Measurements from ENCODE around the gene DCAF11.

DCAF11 gene

DNA sequence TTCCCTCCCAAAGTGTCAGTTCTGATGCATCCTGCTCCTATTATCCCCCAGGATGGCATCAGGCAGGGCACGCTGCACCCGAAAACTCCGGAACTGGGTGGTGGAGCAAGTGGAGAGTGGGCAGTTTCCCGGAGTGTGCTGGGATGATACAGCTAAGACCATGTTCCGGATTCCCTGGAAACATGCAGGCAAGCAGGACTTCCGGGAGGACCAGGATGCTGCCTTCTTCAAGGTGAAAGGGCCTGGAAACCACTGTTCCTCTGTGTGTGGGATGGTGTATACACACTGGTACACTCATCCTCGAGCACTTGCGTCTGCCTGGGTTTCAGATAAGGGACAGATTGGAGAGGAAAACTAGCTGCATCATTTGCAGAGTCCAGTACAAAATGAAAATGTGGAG lies 47.5 kb downstream of the DCAF11 start:
- TF ChIP-seq, protein P1, sequence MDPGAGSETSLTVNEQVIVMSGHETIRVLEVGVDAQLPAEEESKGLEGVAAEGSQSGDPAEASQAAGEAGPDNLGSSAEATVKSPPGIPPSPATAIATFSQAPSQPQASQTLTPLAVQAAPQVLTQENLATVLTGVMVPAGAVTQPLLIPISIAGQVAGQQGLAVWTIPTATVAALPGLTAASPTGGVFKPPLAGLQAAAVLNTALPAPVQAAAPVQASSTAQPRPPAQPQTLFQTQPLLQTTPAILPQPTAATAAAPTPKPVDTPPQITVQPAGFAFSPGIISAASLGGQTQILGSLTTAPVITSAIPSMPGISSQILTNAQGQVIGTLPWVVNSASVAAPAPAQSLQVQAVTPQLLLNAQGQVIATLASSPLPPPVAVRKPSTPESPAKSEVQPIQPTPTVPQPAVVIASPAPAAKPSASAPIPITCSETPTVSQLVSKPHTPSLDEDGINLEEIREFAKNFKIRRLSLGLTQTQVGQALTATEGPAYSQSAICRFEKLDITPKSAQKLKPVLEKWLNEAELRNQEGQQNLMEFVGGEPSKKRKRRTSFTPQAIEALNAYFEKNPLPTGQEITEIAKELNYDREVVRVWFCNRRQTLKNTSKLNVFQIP (CRISPR knock-in tag; IDR thresholded peaks at IDR 0.05; ENCODE audit: borderline replicate concordance, low read depth) = no peak
- TF ChIP-seq GLIS3 (CRISPR knock-in tag; IDR thresholded peaks at IDR 0.05) (no peak), ESRRG (CRISPR knock-in tag; IDR thresholded peaks at IDR 0.05) (no peak), ZFP3 (CRISPR knock-in tag; IDR thresholded peaks at IDR 0.05) (no peak), OSR1 (CRISPR knock-in tag; IDR thresholded peaks at IDR 0.05) (no peak), SNAI2 (CRISPR knock-in tag; IDR thresholded peaks at IDR 0.05) (no peak), ARNTL (CRISPR knock-in tag; IDR thresholded peaks at IDR 0.05; ENCODE audit: borderline replicate concordance, low read depth) (no peak), ZC3H10 (CRISPR knock-in tag; IDR thresholded peaks at IDR 0.05) (no peak), PPARA (CRISPR knock-in tag; IDR thresholded peaks at IDR 0.05; ENCODE audit: borderline replicate concordance) (no peak), ZFP30 (CRISPR knock-in tag; IDR thresholded peaks at IDR 0.05) (no peak), ZNF8 (CRISPR knock-in tag; IDR thresholded peaks at IDR 0.05) (no peak), CSDC2 (CRISPR knock-in tag; IDR thresholded peaks at IDR 0.05) (no peak), ISL1 (CRISPR knock-in tag; IDR thresholded peaks at IDR 0.05) (no peak)
- TF ChIP-seq, protein P2, sequence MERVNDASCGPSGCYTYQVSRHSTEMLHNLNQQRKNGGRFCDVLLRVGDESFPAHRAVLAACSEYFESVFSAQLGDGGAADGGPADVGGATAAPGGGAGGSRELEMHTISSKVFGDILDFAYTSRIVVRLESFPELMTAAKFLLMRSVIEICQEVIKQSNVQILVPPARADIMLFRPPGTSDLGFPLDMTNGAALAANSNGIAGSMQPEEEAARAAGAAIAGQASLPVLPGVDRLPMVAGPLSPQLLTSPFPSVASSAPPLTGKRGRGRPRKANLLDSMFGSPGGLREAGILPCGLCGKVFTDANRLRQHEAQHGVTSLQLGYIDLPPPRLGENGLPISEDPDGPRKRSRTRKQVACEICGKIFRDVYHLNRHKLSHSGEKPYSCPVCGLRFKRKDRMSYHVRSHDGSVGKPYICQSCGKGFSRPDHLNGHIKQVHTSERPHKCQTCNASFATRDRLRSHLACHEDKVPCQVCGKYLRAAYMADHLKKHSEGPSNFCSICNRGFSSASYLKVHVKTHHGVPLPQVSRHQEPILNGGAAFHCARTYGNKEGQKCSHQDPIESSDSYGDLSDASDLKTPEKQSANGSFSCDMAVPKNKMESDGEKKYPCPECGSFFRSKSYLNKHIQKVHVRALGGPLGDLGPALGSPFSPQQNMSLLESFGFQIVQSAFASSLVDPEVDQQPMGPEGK (CRISPR knock-in tag; IDR thresholded peaks at IDR 0.05; ENCODE audit: borderline replicate concordance) = no peak
- TF ChIP-seq, protein P3, sequence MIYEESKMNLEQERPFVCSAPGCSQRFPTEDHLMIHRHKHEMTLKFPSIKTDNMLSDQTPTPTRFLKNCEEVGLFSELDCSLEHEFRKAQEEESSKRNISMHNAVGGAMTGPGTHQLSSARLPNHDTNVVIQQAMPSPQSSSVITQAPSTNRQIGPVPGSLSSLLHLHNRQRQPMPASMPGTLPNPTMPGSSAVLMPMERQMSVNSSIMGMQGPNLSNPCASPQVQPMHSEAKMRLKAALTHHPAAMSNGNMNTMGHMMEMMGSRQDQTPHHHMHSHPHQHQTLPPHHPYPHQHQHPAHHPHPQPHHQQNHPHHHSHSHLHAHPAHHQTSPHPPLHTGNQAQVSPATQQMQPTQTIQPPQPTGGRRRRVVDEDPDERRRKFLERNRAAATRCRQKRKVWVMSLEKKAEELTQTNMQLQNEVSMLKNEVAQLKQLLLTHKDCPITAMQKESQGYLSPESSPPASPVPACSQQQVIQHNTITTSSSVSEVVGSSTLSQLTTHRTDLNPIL (CRISPR knock-in tag; IDR thresholded peaks at IDR 0.05; ENCODE audit: low read depth) = no peak
- TF ChIP-seq, protein P4, sequence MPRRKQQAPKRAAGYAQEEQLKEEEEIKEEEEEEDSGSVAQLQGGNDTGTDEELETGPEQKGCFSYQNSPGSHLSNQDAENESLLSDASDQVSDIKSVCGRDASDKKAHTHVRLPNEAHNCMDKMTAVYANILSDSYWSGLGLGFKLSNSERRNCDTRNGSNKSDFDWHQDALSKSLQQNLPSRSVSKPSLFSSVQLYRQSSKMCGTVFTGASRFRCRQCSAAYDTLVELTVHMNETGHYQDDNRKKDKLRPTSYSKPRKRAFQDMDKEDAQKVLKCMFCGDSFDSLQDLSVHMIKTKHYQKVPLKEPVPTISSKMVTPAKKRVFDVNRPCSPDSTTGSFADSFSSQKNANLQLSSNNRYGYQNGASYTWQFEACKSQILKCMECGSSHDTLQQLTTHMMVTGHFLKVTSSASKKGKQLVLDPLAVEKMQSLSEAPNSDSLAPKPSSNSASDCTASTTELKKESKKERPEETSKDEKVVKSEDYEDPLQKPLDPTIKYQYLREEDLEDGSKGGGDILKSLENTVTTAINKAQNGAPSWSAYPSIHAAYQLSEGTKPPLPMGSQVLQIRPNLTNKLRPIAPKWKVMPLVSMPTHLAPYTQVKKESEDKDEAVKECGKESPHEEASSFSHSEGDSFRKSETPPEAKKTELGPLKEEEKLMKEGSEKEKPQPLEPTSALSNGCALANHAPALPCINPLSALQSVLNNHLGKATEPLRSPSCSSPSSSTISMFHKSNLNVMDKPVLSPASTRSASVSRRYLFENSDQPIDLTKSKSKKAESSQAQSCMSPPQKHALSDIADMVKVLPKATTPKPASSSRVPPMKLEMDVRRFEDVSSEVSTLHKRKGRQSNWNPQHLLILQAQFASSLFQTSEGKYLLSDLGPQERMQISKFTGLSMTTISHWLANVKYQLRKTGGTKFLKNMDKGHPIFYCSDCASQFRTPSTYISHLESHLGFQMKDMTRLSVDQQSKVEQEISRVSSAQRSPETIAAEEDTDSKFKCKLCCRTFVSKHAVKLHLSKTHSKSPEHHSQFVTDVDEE (CRISPR knock-in tag; IDR thresholded peaks at IDR 0.05) = no peak
- ATAC-seq = no peak

DNA sequence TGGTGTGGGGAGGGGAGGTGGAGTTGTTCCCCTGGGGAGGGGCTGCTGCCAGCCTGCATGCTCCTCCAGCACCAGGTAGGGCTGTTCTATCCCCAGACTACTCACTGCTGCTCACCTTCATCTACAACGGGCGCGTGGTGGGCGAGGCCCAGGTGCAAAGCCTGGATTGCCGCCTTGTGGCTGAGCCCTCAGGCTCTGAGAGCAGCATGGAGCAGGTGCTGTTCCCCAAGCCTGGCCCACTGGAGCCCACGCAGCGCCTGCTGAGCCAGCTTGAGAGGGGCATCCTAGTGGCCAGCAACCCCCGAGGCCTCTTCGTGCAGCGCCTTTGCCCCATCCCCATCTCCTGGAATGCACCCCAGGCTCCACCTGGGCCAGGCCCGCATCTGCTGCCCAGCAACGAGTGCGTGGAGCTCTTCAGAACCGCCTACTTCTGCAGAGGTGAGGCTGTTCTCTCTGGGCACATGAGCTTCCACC lies 50.0 kb downstream of the DCAF11 start:
- ATAC-seq = no peak
- TF ChIP-seq CSDC2 (CRISPR knock-in tag; IDR thresholded peaks at IDR 0.05) (no peak), ZFP3 (CRISPR knock-in tag; IDR thresholded peaks at IDR 0.05) (no peak), ZNF565 (CRISPR knock-in tag; conservative IDR thresholded peaks at IDR 0.05; ENCODE audit: low read depth) (no peak), ZFP30 (CRISPR knock-in tag; IDR thresholded peaks at IDR 0.05) (no peak), BACH2 (CRISPR knock-in tag; IDR thresholded peaks at IDR 0.05; ENCODE audit: borderline replicate concordance) (no peak), ZNF8 (CRISPR knock-in tag; IDR thresholded peaks at IDR 0.05) (no peak), SNAI2 (CRISPR knock-in tag; IDR thresholded peaks at IDR 0.05) (no peak), ARNTL (CRISPR knock-in tag; IDR thresholded peaks at IDR 0.05; ENCODE audit: borderline replicate concordance, low read depth) (no peak), OSR1 (CRISPR knock-in tag; IDR thresholded peaks at IDR 0.05) (no peak), ZNF70 (CRISPR knock-in tag; IDR thresholded peaks at IDR 0.05) (no peak), RARB (CRISPR knock-in tag; IDR thresholded peaks at IDR 0.05) (no peak), TCF4 (CRISPR knock-in tag; IDR thresholded peaks at IDR 0.05; ENCODE audit: borderline replicate concordance) (no peak)
- TF ChIP-seq, protein P2 (CRISPR knock-in tag; IDR thresholded peaks at IDR 0.05; ENCODE audit: borderline replicate concordance) = no peak
- TF ChIP-seq, protein P5, sequence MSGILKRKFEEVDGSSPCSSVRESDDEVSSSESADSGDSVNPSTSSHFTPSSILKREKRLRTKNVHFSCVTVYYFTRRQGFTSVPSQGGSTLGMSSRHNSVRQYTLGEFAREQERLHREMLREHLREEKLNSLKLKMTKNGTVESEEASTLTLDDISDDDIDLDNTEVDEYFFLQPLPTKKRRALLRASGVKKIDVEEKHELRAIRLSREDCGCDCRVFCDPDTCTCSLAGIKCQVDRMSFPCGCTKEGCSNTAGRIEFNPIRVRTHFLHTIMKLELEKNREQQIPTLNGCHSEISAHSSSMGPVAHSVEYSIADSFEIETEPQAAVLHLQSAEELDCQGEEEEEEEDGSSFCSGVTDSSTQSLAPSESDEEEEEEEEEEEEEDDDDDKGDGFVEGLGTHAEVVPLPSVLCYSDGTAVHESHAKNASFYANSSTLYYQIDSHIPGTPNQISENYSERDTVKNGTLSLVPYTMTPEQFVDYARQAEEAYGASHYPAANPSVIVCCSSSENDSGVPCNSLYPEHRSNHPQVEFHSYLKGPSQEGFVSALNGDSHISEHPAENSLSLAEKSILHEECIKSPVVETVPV (CRISPR knock-in tag; IDR thresholded peaks at IDR 0.05) = no peak
- TF ChIP-seq, protein P3 (CRISPR knock-in tag; IDR thresholded peaks at IDR 0.05; ENCODE audit: low read depth) = no peak
- TF ChIP-seq, protein P1 (CRISPR knock-in tag; IDR thresholded peaks at IDR 0.05; ENCODE audit: borderline replicate concordance, low read depth) = no peak
